OCI-LY3 (cell line): ENCODE results near the gene TOM1.
A peak's percentile ranks its signal among the peaks of the same experiment; 100 is the strongest.
"Not testable (repeated sequence)": the region's sequence is repeated elsewhere in the genome, so short reads cannot be mapped to it uniquely, and the experiment has no call there.

Experiments
- H2AFZ ChIP-seq: fragments of 200-600, 300-600 bp; shearing (Covaris generic); 2 replicates; pipeline ENCODE4 v1.6.0; 2014; ENCODE audit warnings: antibody characterized with exemption, low read depth, low read length
- H3K27ac ChIP-seq: fragments of 200-600, 300-600 bp; sonication (generic); 2 replicates; pipeline ENCODE4 v1.5.1; 2014; ENCODE audit warnings: mild to moderate bottlenecking, low read length, moderate library complexity, mixed read lengths
- H3K27me3 ChIP-seq: fragments of 200-600, 300-600 bp; sonication (generic); 2 replicates; pipeline ENCODE4 v1.6.1; 2014; ENCODE audit warnings: low read depth, low read length, mixed read lengths
- H3K36me3 ChIP-seq: fragments of 200-600, 300-600 bp; sonication (generic); replicated peaks from 2 replicates; pipeline ENCODE3; 2014; ENCODE audit warnings: low read depth, low read length, mixed read lengths
- H3K4me1 ChIP-seq: fragments of 300-600, 200-600 bp; sonication (generic); 2 replicates; pipeline ENCODE4 v1.6.1; 2014; ENCODE audit warnings: low read length, mixed read lengths
- H3K4me2 ChIP-seq: fragments of 200-600, 300-600 bp; sonication (generic); 2 replicates; pipeline ENCODE4 v1.6.1; 2014; ENCODE audit warnings: low read length, mixed read lengths
- H3K4me3 ChIP-seq: fragments of 300-600, 200-600 bp; sonication (generic); 2 replicates; pipeline ENCODE4 v1.5.1; 2014; ENCODE audit warnings: antibody characterized with exemption, mild to moderate bottlenecking, low read length, moderate library complexity
- H3K79me2 ChIP-seq: fragments of 300-600, 200-600 bp; shearing (Covaris generic); 2 replicates; pipeline ENCODE4 v1.6.1; 2014; ENCODE audit warnings: mild to moderate bottlenecking, low read length, mixed read lengths
- H3K9ac ChIP-seq: fragments of 300-600, 200-600 bp; shearing (Covaris generic); 2 replicates; pipeline ENCODE4 v1.6.0; 2014; ENCODE audit warnings: mild to moderate bottlenecking, low read length, moderate library complexity
- H3K9me3 ChIP-seq: fragments of 200-600, 300-600 bp; shearing (Covaris generic); 2 replicates; pipeline ENCODE4 v1.6.1; 2014; ENCODE audit warnings: low read length, mixed read lengths; ENCODE audit not compliant: insufficient read depth
- H4K20me1 ChIP-seq: fragments of 200-600, 300-600 bp; sonication (generic); 2 replicates; pipeline ENCODE4 v1.6.1; 2016; ENCODE audit warnings: low read length, mixed read lengths; ENCODE audit not compliant: insufficient read depth
- EZH2phosphoT487 ChIP-seq: fragments of 200-600 bp; shearing (Covaris generic); IDR thresholded peaks from 2 replicates; pipeline ENCODE4 v1.6.1; 2018; ENCODE audit warnings: antibody characterized with exemption, mixed run types, low read depth
- TF ChIP-seq, protein P1 (sequence below): fragments of 200-600, 300-600 bp; sonication (generic); IDR thresholded peaks from 2 replicates; pipeline ENCODE4 v1.5.1; 2014; ENCODE audit warnings: antibody characterized with exemption, low read length, low read depth

The TOM1 gene

DNA sequence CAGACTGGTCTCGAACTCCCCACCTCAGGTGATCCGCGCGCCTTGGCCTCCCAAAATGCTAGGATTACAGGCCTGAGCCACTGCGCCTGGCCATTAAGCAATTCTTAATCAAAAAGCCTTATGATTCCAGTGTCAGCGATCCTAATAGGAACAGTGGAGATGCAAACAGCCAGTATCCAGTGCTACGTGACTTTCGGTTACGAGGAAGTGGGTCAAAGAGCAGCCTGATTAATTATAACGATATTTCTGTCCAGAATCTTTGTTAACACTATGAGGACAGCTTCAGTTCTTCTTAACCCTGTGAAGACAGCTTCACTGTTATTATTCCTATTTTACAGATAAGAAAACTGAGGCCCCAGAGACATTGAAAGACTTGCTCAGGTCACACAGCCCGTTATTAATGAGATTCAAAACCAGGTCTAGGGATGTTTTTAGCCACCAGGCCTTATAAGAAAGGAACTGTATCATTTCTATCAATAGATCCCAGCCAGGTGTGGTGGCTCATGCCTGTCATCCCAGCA lies 63.9 kb downstream of the TOM1 start:
- peak overlapping the region; percentile 41 for H3K4me2 ChIP-seq
- H4K20me1 ChIP-seq: no peaks in the 10 kb centered on the region
- H3K9ac ChIP-seq: no peak overlapping the region
- peak overlapping the region; percentile 26; the same call in 1 of the 2 replicates for H2AFZ ChIP-seq
- peaks cover 84% of the 10 kb centered on the region for H3K4me1 ChIP-seq
- H3K27me3 ChIP-seq: no peaks in the 10 kb centered on the region
- no peak for TF ChIP-seq EZH2phosphoT487
- TF ChIP-seq, protein P1, sequence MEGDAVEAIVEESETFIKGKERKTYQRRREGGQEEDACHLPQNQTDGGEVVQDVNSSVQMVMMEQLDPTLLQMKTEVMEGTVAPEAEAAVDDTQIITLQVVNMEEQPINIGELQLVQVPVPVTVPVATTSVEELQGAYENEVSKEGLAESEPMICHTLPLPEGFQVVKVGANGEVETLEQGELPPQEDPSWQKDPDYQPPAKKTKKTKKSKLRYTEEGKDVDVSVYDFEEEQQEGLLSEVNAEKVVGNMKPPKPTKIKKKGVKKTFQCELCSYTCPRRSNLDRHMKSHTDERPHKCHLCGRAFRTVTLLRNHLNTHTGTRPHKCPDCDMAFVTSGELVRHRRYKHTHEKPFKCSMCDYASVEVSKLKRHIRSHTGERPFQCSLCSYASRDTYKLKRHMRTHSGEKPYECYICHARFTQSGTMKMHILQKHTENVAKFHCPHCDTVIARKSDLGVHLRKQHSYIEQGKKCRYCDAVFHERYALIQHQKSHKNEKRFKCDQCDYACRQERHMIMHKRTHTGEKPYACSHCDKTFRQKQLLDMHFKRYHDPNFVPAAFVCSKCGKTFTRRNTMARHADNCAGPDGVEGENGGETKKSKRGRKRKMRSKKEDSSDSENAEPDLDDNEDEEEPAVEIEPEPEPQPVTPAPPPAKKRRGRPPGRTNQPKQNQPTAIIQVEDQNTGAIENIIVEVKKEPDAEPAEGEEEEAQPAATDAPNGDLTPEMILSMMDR: no peak
- H3K79me2 ChIP-seq: no peaks in the 10 kb centered on the region
- H3K4me3 ChIP-seq: no peak overlapping the region
- H3K27ac ChIP-seq: no peak overlapping the region
- H3K9me3 ChIP-seq: no peaks in the 10 kb centered on the region
- no peaks in the 10 kb centered on the region for H3K36me3 ChIP-seq

DNA sequence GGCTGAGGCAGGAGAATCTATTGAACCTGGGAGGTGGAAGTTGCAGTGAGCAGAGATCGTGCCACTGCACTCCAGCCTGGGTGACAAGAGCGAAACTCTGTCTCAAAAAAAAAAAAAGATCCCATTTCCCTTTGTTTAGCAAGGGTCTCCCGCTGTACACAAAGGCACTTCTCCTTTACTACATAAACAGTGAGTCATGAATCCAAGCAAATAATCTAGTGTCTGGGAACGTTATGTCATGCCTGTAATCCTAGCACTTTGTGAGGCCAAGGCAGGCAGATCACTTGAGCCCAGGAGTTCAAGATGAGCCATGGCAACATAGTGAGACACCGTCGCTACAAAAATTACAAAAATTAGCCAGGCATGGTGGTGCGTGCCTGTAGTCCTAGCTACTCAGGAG lies 64.5 kb downstream of the TOM1 start:
- not testable (repeated sequence) for H2AFZ ChIP-seq, H3K9me3 ChIP-seq, H4K20me1 ChIP-seq, H3K27me3 ChIP-seq, H3K79me2 ChIP-seq, H3K4me3 ChIP-seq, H3K36me3 ChIP-seq, H3K27ac ChIP-seq, H3K9ac ChIP-seq, H3K4me2 ChIP-seq
- peaks cover 88% of the 10 kb centered on the region for H3K4me1 ChIP-seq

DNA sequence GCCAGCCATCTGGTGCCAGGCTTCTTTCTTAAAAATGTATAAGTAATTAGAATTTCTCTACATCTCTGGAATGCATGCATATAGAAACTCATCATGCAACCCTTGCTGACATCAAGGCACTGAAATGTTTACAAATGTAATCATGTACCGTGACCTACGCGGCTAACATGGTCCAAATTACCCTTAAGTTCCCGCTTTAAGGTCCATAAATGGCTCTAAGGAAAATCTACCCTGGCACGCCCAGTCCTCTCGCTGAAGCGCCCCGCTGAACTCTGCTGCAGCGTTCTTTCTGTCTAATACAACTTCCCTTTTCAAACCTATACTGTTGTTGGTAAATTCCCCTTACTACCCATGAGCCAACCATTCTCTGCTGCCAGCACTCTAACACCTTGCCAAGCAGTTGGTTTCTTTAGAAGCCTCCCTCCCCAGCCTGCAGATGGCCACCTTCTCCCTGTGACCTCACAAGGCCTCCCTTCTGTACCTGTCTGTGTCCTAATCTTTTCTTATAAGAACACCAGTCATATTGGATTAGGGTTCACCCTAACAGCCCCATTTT lies 67.7 kb downstream of the TOM1 start:
- H3K9me3 ChIP-seq: no peaks in the 10 kb centered on the region
- no peak overlapping the region for H2AFZ ChIP-seq
- H4K20me1 ChIP-seq: no peaks in the 10 kb centered on the region
- peak overlapping the region; percentile 27 for H3K4me3 ChIP-seq
- H3K79me2 ChIP-seq: no peaks in the 10 kb centered on the region
- TF ChIP-seq, protein P1: peak; percentile 73
- no peak for TF ChIP-seq EZH2phosphoT487
- H3K4me2 ChIP-seq: peak overlapping the region; percentile 47
- no peaks in the 10 kb centered on the region for H3K27me3 ChIP-seq
- peak overlapping the region; percentile 84 for H3K27ac ChIP-seq
- peak overlapping the region; percentile 40 for H3K9ac ChIP-seq
- peaks cover 82% of the 10 kb centered on the region for H3K4me1 ChIP-seq
- no peaks in the 10 kb centered on the region for H3K36me3 ChIP-seq

DNA sequence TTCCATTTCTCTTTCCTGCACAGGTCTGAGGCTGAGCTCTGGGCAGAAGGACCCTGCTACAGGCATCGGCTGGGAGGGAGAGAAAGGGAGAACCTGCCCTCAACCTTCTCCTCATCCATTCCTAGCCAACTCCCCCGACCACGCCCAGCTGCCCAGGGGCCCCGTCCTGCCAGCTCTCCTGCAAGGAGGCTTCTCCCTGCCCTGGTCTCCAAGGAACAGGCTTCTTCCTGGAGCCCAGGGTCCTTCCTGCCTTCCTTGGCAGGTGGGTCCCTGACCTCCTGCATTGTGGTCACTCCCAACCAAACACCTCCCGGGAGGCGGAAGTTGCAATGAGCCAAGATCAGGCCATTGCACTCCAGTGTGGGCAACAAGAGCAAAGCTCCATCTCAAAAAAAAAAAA lies 68.7 kb downstream of the TOM1 start:
- peaks cover 73% of the 10 kb centered on the region for H3K4me1 ChIP-seq
- H3K4me2 ChIP-seq: peak overlapping the region; percentile 9
- no peak overlapping the region for H2AFZ ChIP-seq

More for the DNA sequence above, 68.7 kb downstream of the TOM1 start:
- no peak for TF ChIP-seq EZH2phosphoT487
- TF ChIP-seq, protein P1: no peak
- H3K4me3 ChIP-seq: no peak overlapping the region
- no peaks in the 10 kb centered on the region for H3K27me3 ChIP-seq
- H3K27ac ChIP-seq: peak overlapping the region; percentile 84
- no peaks in the 10 kb centered on the region for H3K9me3 ChIP-seq
- H4K20me1 ChIP-seq: no peaks in the 10 kb centered on the region
- no peaks in the 10 kb centered on the region for H3K36me3 ChIP-seq
- H3K79me2 ChIP-seq: no peaks in the 10 kb centered on the region
- no peak overlapping the region for H3K9ac ChIP-seq
